ENCODE data around the gene RHOU. TPM values are rescaled to one million over a fixed set of nuclear protein-coding genes. Genes with fewer than 3 reads are reported as not detected.

Gene RHOU
- polyA plus RNA-seq, 1 experiment: 1.6 TPM

DNA sequence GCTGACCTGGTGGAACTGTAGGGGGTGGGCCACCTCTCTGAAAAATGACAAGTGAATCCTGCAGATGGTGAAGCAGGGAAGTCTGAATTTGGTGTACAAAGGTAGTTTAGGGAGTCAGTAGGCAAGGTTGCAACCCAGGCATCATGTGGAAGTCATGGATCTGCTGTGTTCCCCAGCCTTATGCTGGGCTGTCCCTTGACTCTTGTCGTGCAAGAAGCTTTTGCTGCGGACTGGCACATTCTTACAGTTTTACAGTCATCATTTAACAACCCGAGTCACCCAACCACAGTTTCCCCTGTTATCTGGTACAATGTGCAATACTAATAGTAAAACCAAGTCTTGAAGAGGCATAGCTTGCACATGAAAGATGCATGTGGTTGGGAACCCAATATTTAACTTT lies 13.2 kb downstream of the RHOU start:
- Histone ChIP-seq H3K9me3 (ENCODE audit: control insufficient read depth, insufficient read depth, low read length) (no peaks in the 10 kb centered on the region), H3K27ac (ENCODE audit: low read depth, low read length) (no peak overlapping the region), H3K4me3 (ENCODE audit: low read depth, low read length) (no peak overlapping the region), H3K27me3 (ENCODE audit: control insufficient read depth, insufficient read depth, low read length) (peaks cover 4% of the 10 kb centered on the region)
- DNase-seq (ENCODE audit: low read depth, low spot score): no peak
- ChIA-PET CTCF (no interaction called here), POLR2A (no interaction called here)
- TF ChIP-seq CTCF (IDR thresholded peaks at IDR 0.05; ENCODE audit: low read depth, low read length): no peak

- ChIA-PET CTCF (no interaction called here), POLR2A (no interaction called here)
- no peak for DNase-seq (ENCODE audit: low read depth, low spot score)
- no peak overlapping the region for H3K27ac ChIP-seq (ENCODE audit: low read depth, low read length)
- H3K9me3 ChIP-seq (ENCODE audit: control insufficient read depth, insufficient read depth, low read length): no peaks in the 10 kb centered on the region
- H3K27me3 ChIP-seq (ENCODE audit: control insufficient read depth, insufficient read depth, low read length): peaks cover 6% of the 10 kb centered on the region
- TF ChIP-seq CTCF (IDR thresholded peaks at IDR 0.05; ENCODE audit: low read depth, low read length): no peak
- no peak overlapping the region for H3K4me3 ChIP-seq (ENCODE audit: low read depth, low read length)
Observed at GRCh38 chr1:228749765-228750164, 14.5 kb downstream of the RHOU start.

- Histone ChIP-seq H3K9me3 (ENCODE audit: control insufficient read depth, insufficient read depth, low read length) (no peaks in the 10 kb centered on the region; the same call in 1 of the 2 replicates), H3K4me3 (ENCODE audit: low read depth, low read length) (no peak overlapping the region), H3K27ac (ENCODE audit: low read depth, low read length) (no peak overlapping the region), H3K27me3 (ENCODE audit: control insufficient read depth, insufficient read depth, low read length) (peaks cover 8% of the 10 kb centered on the region)
- ChIA-PET CTCF (no interaction called here), POLR2A (no interaction called here)
- DNase-seq (ENCODE audit: low read depth, low spot score): no peak
- no peak for TF ChIP-seq CTCF (IDR thresholded peaks at IDR 0.05; ENCODE audit: low read depth, low read length)
Observed at GRCh38 chr1:228750915-228751314, 15.6 kb downstream of the RHOU start.

DNA sequence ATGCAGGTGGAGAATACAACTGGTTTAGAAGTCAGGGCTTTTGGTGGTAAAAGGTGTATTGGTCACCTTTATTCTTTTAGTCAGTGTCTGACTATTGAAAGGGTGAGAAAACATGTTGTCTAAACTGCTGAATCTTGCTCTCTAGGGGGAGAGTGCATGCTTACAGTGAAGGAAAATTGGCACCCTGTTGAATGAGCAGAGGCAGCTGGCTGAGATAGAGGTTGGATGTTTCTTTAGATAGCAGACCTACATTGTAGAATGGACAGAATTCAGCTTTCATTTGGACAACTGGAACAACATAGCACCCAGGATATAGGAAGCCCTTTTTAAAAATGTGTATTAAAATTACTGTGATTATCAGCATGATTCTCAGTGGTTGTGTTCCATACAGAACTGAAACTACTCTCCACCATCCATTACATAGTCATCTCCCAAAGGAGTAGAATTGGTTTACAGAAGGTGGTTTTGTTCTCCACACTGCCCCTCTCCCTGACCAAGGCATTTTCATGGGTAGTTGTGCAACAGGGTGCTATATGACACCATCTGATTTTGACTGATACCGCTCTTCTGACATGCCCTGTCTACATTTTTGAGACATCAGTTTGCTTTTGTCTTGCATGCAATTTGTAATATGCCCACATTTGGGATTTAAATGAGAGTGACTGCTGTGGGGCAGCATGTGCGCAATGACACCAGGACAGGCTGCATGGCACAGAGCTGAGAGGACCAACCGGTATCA lies 16.2 kb downstream of the RHOU start:
- DNase-seq (ENCODE audit: low read depth, low spot score): no peak
- ChIA-PET POLR2A (interaction anchor here (0.6 kb wide), 1 partner anchor 62 kb away, joined by 3 read pairs; no protein-coding TSS in a partner anchor), CTCF (interaction anchor here (2.3 kb wide), 1 partner anchor 16 kb away, joined by 9 read pairs; the partner anchor contains the start of gene RHOU)
- no peak for TF ChIP-seq CTCF (IDR thresholded peaks at IDR 0.05; ENCODE audit: low read depth, low read length)
- no peak overlapping the region for H3K27ac ChIP-seq (ENCODE audit: low read depth, low read length)
- no peak overlapping the region for H3K4me3 ChIP-seq (ENCODE audit: low read depth, low read length)
- no peaks in the 10 kb centered on the region; the same call in 1 of the 2 replicates for H3K9me3 ChIP-seq (ENCODE audit: control insufficient read depth, insufficient read depth, low read length)
- peaks cover 8% of the 10 kb centered on the region for H3K27me3 ChIP-seq (ENCODE audit: control insufficient read depth, insufficient read depth, low read length)

- CTCF ChIA-PET: interaction anchor here (2.3 kb wide), 1 partner anchor 17 kb away, joined by 9 read pairs; the partner anchor contains the start of gene RHOU
- H3K4me3 ChIP-seq (ENCODE audit: low read depth, low read length): no peak overlapping the region
Observed at GRCh38 chr1:228752258-228752657, 17.0 kb downstream of the RHOU start.

More at GRCh38 chr1:228752258-228752657, 17.0 kb downstream of the RHOU start:
- Histone ChIP-seq H3K9me3 (ENCODE audit: control insufficient read depth, insufficient read depth, low read length) (no peaks in the 10 kb centered on the region; the same call in 1 of the 2 replicates), H3K27ac (ENCODE audit: low read depth, low read length) (no peak overlapping the region), H3K27me3 (ENCODE audit: control insufficient read depth, insufficient read depth, low read length) (peaks cover 11% of the 10 kb centered on the region)
- no peak for TF ChIP-seq CTCF (IDR thresholded peaks at IDR 0.05; ENCODE audit: low read depth, low read length)
- POLR2A ChIA-PET: interaction anchor here (0.6 kb wide), 1 partner anchor 62 kb away, joined by 3 read pairs; no protein-coding TSS in a partner anchor
- DNase-seq (ENCODE audit: low read depth, low spot score): no peak

Measured in AG04450 (cell line).